A204.1 (cell line): ENCODE data around the gene SH2B3.

Experiments
- FAIRE-seq: peaks from 2 replicates; lab custom pipeline; 2012; peaks lifted over from hg19 to GRCh38; lab: Jason Lieb, UNC

SH2B3 gene

DNA sequence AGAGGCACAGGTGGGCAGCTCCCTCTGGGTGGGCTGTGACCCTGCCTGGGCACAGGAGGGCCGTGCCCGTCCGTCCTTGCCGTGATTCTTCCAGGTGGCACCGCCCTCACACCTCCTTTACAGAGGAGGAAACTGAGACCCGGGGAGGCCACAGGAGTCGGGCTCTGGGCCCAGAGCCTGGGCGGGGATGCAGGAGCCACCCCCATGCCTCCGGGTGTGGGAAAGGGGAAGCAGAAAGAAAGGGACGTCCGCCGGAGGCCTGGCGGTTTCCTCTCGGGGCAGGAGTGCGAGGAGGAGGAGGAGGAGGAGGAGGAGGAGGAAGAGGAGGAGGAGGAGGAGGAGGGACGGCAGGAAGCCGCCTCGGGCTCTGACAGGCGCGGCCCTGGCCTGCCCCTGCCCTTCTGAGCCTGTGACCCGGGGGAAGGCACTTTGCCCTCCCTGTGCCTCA is 23.0 kb downstream of the SH2B3 start:
- no peak for FAIRE-seq

DNA sequence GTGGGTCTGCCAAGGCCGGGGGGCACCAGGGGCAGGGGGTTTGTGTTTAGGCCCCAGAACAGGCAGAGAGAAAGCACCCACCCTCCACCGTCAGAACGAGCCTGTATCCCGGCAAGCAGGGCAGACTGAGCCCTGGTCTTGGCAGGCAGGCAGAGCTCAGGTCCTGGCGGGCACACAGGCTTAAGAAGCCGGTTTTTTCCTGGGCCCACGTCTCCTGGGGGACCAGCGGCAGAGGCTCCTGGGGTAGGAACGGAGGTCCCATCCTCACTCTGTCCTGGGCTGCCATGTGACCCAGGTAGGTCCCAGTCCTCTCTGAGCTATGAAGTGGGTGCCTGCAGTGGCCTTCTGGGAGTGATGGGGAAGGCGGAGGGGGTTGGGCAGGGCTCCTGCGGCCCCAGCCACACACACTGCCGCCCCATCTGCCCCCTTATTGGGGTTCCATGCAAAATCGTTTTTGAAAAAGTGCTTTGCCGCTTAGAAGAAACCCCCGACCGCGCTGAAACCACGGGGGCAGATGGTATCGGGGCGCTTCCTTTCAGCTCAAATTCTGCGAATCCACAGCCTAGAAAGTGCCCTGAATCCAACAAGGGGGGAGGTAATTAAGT is 24.2 kb downstream of the SH2B3 start:
- FAIRE-seq = no peak

DNA sequence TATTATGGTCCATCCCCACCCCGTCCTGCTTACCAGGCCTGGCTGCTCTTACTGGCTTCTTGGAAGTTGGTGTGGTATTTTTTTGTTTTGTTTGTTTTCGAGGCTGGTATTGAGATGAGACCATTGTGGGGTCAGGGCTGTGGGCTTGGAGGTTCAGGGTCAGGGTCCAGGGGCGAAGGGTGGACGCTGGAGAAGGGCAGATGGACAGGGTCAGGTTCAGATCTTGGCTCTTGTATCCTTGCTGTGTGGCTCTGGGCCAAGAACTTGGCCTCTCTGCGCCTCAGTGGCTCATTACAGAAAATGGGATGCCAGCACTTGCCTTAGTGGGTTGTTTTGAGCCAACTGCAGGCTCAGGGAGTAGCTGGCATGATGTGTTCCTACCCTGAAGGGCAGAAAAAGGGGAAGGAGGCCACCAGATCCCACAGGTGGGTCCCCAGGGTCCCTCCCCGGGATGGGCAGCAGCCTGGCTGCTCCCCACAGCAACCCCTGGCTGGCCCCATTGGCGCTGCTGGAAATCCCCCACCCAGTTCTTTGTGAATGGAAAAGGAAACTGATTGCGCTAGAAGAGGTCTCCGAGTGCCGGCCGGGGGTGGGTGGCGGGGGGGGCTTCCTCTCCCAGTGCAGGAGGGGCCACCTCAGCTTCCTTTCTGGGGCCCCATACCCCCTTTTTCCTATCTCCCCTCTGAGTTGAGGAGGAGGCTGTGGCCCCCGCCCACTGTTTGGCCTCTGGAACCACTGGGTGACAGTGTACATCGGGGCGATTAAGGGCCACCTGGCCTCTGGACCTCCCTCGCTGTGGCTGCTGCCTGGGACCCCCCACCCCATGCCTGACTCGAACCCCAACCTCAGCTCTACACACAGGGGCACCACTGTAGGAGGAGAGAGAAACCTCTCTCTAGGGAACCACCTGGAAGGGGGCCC is 25.0 kb downstream of the SH2B3 start:
- FAIRE-seq = no peak

GRCh38 chr12:111431772-111432171 is 26.0 kb downstream of the SH2B3 start:
- FAIRE-seq = no peak

DNA sequence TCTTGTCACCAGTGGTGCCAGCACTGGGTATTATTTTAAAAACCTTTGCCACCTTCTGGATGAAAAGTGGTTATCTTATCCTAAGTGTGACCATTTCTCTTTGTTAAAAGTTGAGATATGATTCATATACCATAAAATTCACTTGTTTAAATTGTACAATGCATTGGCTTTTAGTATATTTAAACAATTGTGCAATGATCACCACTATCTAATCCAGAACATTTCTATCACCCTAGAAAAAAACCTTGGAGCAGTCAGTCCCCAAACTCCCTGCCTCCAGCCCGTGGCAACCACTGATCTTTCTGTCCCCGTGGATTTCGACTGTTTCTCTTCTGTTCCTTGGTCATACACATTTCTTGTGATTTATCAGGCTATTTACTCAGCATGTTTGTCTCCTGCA is 28.3 kb downstream of the SH2B3 start:
- FAIRE-seq = no peak

DNA sequence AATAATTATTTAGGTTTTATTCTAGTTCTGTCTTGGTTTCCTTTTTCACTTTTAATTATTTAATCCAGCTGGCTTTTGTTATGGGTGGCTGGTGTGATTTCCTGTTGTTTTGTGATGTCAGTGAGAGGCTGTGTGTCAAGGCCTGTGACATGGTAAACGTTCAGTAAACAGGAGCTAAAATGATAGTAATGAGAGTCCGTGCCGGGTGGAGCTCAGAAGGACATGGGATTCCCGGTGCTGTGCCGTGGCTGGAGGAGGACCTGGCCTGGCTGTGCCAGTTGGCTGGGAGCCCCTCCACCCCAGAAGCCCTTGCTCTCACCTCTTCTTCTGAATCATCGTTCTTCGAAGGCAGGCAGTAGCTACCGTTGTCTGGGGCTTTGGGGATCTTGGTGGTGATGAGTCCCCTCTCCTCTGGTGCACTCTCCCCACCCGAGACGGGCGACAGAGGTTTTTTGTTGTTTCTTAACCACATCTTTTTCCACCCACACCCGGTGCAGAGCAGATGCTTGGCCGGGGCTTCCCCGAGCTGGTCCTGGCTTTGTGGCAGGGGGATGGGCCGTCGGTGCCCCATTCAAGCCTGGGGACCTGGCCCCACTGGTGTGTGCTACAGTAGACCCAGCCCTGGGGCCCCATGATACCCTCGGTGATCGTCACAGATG is 29.1 kb downstream of the SH2B3 start:
- FAIRE-seq = no peak

GRCh38 chr12:111435661-111436201 is 30.0 kb downstream of the SH2B3 start:
- no peak for FAIRE-seq

DNA sequence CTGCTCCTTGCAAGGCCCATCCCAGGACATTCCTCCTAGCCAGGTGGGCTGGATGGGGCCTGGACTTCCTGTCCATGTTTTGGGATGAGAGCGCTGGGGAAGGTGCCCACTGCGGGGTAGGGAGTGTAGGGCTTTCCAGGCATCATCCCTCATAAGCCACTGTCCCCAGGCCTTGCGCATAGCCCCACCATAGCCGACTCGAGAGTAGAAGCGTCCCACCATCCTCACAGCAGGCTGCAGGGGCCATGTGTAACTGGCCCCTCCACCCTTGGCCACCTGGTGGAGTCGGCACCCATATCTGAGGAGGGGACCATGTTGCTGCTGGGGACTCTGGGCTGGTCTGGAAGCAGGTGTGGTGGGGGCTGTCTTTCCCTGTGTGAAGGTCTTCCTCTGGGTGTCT is 30.5 kb downstream of the SH2B3 start:
- FAIRE-seq = no peak

DNA sequence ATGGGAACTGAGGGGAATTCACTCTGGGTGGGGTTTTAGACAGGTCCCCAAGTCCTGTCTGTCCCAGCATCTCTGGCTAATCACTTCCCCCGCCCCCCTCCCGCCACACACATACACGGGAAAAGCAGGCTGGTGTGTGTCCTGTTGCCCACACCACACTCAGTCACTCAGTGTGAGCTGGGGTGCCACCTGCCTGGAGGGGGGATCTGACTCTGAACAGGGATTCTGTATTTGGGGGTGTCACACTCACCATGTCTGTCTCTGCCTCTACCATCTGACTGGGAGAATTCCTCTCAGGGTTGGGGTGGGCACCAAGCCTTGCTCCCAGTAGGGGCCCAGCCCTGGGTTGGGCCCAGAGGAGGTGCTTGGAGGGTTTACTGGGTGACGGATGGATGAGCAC is 31.1 kb downstream of the SH2B3 start:
- no peak for FAIRE-seq

- FAIRE-seq = no peak
Measured at GRCh38 chr12:111437816-111438454, 32.2 kb downstream of the SH2B3 start.

GRCh38 chr12:111438481-111438880 is 32.8 kb downstream of the SH2B3 start:
- FAIRE-seq = no peak

DNA sequence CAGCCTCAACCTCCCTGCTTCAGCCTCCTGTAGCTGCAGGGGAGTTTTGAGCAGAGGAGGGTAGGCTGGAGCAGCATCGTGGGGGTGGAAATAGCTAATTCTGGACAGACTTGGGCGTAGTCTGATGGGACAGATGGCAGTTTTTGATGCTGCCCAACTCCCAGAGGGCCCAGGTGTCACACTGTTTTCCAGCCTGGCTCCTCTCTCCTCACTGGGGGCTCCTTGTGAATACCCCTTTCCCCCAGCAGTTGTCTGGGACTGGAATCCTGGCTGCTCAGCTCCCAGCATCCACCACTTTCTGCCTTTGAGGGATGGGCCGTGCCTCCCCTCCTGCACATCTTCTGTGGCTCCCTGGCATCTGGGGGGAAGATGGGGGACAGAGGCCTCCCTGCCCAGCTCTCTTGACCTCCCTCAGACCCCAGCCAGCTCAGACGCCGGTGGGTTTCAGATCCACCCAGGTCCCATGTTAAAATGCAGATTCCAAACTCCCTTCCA is 34.0 kb downstream of the SH2B3 start:
- no peak for FAIRE-seq

- no peak for FAIRE-seq
Measured at GRCh38 chr12:111440152-111440551, 34.4 kb downstream of the SH2B3 start.

GRCh38 chr12:111440631-111441030 is 34.9 kb downstream of the SH2B3 start:
- no peak for FAIRE-seq

GRCh38 chr12:111441107-111441928 is 35.6 kb downstream of the SH2B3 start:
- FAIRE-seq = no peak

DNA sequence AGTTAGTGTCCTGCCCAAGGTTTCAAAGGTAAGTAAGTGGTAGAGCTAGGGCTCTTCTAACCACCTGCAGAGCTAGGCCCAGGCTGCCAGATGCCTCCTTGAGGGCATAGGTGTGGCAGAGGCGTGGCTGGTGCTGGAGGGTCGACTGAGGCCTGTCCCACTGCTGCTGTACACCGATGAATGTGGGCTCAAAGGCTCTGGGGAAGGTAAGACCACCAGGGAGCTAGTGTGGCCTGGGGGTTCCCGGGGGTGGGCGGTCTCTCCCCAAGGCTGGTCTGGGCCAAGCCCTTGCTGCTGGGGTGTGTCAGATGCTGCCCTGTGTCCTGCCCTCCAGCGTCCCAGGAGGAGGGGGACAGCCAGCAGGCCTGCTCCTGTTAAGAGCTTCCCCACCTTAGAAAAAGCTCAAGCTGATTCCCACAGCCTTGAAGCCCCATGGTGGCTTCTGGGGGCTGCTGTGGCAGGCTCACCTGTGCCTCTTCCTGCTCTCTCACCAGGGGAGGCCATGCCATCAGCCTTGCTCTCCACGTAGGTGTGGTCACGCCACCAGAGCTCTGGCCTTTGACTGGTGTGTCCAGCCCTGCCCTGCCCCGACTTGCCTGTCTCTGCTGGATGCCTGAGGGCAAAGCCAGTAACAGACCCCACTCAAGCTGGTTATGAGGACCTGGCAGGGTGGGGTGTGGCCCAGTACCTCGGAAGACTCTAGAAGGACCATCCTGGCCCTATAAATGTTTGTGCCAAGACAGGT is 36.8 kb downstream of the SH2B3 start:
- no peak for FAIRE-seq

GRCh38 chr12:111443086-111443485 is 37.4 kb downstream of the SH2B3 start:
- no peak for FAIRE-seq

DNA sequence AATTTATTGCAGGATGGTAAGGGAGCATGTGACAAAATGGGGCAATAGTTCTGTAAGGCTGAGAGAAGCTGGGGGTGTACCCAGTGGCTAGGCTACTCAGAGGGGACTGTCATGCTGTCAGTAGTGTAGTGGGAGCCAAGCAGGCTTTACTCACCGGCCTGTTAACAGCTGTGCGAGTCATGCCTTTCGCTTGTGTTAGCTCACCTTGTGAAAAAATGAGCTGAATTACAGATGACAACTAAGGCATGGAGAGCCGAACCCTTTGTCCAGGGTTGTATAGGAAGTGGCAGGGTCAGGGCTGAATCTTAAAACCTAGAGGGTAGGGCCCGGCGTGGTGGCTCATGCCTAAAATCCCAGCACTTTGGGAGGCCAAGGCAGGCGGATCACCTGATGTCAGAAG is 37.9 kb downstream of the SH2B3 start:
- FAIRE-seq = no peak

DNA sequence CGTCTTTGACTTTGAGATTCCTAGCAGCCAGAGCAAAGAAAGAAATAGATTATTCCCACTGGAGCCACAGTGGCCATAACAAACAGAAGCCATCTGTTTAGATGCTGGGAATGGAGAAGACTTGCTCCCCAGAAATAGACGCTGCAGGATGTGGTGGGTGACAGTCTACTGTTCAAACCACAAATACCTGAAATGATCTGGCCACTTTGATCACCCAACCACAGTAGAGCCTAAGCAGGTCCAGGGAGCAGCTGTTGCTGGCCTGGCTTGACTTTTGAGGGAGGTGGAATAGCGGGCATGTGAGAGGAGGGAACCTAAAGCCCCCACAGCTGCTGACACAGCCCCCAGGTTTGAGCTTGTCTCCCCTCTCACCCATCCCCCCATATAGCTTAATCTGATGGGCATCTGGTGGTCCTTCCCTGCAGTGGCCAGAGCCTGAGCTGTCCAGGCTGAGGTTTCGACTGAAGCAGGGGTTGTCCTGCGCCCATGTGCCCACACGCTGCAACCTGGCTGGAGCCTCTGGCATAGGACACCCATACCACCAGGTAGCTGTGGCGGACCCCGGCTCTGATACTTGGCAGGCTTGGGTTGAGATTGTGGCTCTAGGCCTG is 38.7 kb downstream of the SH2B3 start:
- FAIRE-seq = no peak
